A172 (cell line): ENCODE measurements around the gene GPN3. TPM values are rescaled to one million over a fixed set of nuclear protein-coding genes. Genes with fewer than 3 reads are reported as not detected.
"Not testable (repeated sequence)": the region's sequence is repeated elsewhere in the genome, so short reads cannot be mapped to it uniquely, and the experiment has no call there.

Source experiments
- DNase-seq: peaks from one replicate; pipeline ENCODE4 v3.0.0-alpha.2; 2015; ENCODE audit warnings: low spot score
- total RNA-seq: library from RNA; depleted of rRNA; stranded (reverse); fragments of >200 nt; shearing (Covaris generic); gene quantifications from 2 replicates; pipeline ENCODE4 v1.2.3, GENCODE V29; 2014; rRNA removed

GPN3 gene
- 47.8 and 58.1 TPM in 2 replicates for total RNA-seq

DNA sequence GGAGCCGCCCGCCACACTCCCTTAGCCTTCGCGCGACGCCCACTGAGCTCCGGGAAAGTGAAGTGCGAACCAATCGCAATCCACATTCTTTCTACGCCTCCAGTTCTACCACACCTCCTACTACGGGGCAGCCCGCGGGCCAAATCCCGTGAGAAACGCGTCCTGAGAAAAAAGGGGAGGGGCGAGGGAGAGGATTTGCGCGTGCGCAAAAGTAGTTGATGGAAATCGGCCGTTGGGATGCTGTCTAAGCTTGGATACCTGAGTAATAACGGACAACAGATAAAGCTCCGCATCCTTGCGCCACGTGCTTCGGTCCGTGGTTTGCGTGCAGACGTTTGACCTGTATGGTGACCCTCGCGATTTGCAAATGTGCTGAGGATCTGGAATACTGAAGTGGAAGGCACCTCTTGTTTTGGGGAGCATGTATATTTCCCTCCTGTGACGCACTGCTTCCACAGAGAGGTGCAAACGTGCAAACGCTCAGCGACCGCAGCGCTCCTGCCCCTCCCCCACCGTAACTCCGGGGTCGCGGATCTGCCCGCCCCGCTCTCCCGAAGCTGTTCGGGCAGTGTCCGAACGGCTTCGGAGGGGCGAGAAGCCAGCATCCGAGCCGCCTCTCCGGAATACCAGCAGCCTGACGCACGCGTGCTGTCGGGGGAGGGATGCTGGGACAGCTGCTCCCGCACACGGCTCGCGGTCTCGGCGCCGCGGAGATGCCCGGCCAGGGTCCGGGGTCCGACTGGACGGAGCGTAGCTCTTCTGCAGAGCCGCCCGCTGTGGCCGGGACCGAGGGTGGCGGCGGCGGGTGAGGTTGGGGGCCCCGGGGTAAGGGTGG lies at the start of gene GPN3, which contains the start of gene FAM216A:
Gene GPN3 (minus strand): TSS at position 44 of the 835 bp plus-strand sequence. CDS start 54 bp downstream, outside the sequence.
Gene FAM216A (plus strand): TSS at position 632 of the 835 bp plus-strand sequence. CDS start 31 bp downstream, at position 663.
- peak; percentile 97 for DNase-seq

DNA sequence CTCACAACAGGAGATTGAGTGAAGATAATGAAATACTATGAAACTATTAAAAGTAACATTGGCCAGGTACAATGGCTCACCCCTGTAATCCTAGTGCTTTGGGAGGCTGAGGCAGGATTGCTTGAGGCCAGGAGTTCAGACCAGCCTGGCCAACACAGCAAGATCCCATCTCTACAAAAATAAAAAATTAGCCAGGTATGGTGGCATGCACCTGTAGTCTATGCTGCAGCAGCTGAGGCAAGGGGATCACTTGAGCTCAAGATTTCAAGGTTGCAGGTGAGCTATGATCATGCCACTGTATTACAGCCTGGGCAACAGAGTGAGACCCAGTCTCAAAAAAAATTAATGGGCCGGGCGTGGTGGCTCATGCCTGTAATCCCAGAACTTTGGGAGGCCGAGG lies 48.9 kb upstream of the GPN3 start:
- DNase-seq = no peak

DNA sequence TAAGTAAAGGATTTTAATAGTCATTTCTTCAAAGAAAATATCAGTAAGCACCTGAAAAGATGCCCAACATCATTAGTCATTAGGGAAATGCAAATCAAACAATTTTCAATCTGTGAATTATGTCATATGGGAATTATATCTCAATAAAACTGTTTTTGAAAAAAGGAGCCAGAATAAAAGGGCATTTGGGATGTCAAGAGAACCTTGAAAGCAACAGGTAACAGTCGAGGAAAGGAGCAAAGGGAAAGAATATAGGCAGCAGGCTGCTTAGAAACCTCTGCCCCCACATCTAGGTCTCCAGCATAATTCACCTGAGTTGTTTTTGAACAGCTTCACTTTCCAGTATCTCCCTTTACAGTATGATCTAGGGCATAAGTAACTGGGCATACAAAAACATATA lies 46.3 kb upstream of the GPN3 start:
- DNase-seq = no peak

DNA sequence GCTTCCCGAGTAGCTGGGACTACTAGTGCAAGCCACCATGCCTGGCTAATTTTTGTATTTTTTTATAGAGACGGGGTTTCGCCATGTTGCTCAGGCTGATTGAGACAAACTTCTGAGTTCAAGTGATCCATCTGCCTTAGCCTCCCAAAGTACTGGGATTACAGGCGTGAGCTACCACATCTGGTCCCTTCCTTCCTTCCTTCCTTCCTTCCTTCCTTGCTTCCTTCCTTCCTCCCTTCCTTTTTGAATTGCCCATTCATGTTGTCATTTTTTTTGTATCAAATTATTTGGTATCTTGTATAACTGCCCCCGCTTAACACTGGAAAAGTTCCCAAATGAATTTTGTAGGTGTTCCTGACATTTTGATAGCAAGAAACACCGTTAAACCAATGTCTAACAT lies 45.8 kb upstream of the GPN3 start:
- no peak for DNase-seq

DNA sequence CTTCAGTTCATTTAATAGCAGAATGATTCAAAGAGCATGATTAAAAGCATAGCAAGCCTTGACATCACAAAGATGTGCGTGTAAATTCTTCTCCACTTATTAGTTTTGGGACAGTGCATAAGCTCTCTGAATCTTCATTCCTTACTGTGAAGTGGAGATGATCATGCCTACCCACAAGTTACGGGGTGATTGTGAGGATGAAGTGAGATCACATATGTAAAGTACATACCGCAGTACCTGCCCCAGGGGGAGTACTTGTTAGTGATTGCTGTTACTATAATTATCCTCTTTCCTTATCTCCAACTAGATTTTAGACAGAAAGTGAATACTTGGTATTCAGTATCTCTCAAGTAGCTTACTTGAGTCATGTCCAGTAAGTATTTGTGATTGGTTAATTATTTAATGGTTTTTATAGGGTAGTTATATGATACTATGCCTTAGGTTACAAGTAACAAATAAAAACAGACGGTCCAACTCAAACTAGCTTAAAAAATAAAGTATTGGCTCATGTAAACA lies 40.1 kb upstream of the GPN3 start:
- no peak for DNase-seq

DNA sequence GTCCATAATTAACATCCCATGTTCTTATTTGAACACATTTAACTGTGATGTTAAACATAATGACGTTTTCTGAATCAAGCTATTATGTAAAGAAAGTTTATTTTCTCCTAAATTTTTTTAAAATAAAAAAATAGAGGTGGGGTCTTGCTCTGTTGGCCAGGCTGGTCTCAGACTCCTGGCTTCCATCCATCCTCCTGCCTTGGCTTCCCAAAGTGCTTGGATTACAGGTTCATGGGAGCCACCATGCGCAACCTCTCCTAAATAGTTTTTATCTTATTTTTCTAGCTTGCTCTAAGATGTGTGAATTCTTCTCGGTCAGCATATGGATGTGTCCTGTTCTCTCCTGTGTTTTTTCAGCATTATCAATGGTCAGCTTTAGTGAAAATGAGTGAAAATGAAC lies 37.3 kb upstream of the GPN3 start:
- DNase-seq = no peak

DNA sequence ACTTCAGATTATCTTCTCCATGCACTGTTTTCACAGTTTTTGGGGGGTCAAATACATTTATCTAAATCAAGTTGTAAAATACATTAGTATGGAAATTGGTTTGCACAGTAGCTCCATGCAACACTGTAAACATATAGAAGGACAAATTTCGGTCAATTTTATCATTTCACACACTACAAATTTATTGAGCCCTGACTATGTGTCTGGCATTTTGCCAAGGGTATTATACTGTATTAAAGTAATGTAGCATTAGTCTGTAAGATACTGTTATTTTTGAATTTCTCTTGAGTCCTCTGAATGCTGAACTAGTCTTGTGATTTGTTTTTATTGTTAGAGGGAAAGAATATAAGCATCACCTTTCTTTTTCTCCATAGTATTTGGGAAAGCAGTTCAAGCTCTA lies 35.4 kb upstream of the GPN3 start:
- no peak for DNase-seq

DNA sequence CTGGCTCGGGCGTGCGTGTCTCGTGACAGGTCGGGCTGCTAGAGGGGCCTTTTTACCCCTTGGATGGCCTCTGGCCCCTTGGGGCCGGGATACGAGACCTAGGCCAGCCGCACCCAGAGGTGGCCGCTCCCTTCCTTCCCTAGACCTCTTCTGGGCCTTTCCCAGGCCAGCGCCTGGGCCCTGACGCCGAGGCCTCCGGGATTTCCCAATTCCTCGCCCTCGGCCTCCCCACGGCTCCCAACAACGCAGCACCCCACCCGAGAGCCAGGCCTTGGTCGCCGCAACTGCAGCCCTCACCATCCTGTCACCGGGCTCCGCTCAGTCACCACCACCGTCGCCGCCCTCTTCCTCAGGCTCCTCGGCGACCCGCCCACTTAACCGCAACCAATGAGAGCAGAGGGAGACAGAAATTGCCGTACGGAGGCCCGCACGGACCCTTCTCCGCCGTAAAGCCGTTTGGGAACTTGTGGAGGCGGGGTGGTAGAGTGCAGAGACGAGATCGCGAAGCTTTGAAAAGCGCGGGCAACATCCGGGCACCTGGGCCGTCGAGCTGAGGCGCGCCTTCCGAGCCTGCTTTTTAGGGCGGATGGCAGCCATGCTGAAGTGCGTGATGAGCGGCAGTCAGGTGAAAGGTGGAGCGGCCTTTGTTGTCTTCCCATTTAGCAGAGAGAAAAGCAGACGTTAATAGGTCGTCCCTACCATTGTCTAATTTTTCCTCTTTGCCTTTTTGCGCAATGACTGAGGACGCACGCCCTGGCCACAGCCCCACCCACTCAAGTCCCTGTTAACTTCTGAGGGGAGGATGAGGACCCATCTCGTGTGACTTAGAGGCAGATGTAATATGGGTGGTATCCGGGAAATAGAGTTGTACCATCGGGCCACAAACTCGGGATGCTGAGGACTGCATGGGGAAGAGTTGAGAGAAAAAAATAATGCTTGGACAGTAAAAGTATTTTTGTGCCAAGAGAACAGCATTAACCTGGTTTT lies 34.0 kb upstream of the GPN3 start, which contains the start of the genes RAD9B and VPS29:
Gene RAD9B (plus strand): TSS at position 580 of the 987 bp plus-strand sequence. CDS start 7 bp downstream, at position 587.
Gene VPS29 (minus strand): TSS at position 360 of the 987 bp plus-strand sequence. CDS start 60 bp downstream, at position 300.
- peak; percentile 96 for DNase-seq

DNA sequence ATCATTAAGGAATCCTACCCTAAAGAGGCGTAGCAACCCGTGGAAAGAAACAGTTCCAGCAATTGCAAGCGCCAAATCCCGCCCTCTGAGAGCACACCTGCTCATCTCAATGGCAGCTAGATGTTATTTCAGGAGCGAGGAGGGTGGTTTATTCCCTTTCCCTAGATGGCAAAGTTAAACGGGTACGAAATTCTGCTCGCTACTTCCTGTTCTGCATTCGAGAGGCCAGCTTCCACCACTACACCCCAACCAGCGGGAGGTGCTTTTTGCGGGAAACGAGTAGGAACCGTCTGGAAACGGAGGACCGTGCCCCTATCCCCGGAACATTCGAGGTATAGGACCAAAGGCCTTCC lies 33.3 kb upstream of the GPN3 start:
- DNase-seq = peak; percentile 53

DNA sequence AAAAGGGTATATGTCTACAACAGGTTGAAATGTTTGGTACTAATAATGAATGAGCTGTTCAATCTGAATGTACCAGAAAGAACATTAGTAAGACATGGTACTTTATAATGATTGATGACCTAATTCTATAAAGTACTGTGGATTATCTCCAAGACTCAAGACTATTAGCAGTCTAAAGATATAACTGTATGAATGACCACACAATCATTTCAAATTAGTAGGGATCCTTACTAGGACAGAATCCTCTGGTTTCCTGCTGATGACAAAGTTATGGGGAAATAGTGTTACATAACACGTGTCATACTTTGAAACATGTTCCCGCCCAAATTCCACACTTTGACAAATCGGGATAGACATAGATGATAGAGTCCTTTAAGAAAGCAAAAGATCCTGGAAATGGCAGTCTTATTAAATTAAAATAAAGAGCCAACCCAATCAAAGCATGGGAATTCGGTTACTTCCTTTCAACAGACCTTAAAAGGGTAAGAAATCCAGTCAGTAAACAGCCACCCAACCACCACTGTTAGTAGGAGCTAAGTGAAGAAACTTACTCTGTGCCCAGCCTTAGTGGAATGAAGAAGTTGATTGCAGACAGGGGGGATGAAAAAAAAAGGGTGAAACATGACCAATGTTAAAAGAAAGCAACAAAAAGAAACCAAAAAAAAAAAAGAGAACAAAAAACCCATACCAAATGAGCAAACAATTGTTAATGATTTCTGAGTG lies 31.1 kb upstream of the GPN3 start:
- peak; percentile 31 for DNase-seq

DNA sequence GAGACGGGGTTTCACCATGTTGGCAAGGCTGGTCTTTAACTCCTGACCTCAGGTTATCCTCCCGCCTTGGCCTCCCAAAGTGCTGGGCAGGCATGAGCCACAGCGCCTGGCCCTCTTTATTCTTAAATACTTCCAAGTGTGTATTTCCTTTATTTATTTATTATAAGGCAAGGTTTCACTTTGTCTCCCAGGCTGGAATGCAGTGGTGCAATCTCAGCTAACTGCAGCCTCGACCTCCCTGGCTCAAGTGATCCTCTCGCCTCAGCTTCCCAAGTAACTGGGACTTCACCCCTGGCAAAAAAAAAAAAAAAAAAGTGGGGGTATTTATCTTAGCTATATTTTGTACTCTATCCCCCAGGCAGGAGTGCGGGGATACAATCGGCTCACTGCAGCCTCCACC lies 7.4 kb upstream of the GPN3 start:
- DNase-seq = no peak

DNA sequence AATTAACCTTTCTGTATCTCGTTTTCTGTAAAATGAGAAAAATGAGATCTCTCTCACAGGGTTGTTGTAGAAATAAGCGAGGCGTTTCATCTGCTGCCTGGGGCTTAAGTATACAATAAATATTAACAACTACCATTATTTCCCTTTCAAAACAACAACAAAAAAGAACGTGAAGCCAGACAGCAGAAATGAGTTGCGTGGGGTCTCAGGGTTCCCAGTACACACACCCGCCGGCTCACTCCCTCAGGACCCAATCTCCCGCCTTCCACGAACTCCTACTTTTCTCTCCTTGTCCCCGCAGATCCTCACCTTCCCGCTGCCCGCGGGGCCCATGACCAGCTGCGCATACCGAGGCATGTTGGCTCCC lies 227 bp downstream of the GPN3 start:
- no peak for DNase-seq

DNA sequence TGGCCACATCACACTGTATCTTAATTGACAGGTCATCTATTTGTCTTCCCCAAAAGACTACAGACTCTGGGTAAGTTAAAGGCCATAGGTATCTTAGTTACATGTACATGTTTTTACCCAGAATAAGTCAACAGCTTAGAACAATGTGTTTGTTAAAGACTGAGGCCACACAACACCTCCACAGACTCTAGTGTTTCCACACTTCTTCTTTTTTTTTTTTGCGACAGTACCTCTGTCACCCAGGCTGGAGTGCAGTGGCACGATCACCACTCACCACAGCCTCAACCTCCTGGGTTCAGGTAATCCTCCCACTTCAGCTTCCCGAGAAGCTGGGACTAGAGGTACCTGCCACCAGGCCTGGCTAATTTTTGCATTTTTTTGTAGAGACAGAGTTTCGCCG lies 1.3 kb downstream of the GPN3 start:
- DNase-seq = no peak

DNA sequence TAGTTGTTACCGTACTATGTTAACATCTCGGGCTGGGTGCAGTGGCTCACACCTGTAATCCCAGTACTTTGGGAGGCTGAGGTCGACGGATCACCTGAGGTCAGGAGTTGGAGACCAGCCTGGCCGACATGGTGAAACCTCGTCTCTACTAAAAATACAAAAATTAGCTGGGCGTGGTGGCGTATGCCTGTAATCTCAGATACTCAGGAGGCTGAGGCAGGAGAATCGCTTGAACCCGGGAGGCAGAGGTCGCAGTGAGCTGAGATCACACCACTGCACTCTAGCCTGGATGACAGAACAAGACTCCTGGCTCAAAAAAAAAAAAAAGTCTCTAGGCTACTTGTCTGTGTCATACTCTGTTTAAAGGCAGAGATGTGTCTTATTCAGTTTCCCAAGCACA lies 2.3 kb downstream of the GPN3 start:
- DNase-seq = not testable (repeated sequence)

DNA sequence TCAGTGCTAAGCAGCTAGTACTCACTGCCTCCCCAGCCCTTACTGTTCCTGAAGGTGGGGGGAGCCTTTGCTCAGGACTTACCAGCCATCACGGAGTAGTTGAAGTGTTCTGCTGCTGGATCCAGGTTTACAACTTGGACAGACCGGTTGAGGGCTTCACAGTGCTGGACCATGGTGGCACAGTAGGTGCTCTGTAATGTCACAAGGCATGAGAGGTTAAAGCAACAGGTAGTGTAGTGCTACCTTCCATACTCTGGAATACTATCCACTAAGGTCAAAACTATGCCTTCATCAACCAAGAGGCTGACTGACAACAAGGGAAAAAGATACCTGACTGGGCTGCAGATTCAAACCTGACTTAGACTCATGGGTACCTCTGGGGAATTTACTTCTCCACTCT lies 3.0 kb downstream of the GPN3 start:
- no peak for DNase-seq

DNA sequence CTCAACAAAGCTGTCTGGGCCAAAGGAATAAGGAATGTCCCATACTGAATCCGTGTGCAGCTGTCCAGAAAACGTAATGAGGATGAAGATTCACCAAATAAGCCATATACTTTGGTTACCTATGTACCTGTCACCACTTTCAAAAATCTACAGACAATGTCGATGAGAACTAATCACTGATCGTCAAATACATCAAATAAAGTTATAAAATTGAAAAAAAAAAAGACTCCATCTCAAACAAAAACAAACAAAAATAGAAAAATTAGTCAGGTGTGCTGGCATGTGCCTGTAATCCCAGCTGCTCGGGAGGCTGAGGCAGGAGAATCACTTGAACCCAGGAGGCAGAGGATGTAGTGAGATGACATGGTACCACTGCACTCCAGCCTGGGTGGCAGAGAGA lies 6.9 kb downstream of the GPN3 start:
- DNase-seq = not testable (repeated sequence)

DNA sequence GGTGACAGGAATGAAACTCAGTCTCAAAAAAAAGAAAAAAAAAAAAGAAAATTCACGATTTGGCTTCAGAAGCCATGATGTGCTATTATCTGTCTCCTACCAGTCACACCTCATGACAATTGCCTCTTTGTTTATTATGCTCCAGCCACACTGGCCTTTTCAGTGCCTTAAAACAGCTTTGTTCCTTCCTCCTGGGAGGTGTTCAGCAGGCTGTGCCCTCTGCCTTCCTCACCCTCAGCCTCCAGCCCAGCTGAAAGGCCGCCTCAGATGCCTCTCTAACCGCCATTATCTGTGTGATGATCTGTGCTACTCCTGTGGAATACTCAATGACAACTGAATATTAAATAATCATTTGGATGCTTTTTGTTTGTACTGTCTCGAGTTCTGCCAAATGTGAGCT lies 9.3 kb downstream of the GPN3 start:
- DNase-seq = no peak

DNA sequence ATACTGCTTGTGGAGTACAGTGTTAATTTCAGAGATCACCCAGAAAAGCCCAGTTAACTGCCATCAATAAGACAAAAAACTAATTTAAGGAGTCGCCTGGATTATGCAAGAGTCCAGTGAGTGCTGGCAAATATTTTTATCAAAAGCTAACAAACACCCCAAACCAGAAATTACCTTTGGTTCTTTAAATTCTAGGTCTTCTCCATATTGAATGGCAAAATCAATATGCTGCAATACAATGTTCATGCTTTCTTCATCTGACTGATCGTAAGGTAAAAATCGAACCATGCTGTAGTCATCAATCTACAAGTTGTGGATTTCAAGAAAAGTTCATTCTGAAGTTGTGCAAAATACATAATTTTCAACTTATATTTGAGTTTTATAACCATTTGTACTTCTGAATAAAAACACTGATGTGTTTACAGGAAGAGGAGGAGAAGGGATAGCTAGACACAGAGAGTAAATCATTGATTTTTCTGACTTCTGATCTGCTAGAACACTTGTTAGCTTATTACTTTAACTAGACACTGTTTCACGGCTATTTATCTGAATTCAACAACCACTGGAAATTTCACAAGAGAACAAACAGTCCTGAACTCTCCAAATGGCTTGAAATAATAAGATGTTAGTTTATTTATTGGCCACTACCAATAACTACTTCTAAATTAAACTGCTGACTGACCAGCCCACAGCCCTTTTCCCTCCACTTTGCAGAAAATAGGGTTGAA lies 14.3 kb downstream of the GPN3 start:
- no peak for DNase-seq

DNA sequence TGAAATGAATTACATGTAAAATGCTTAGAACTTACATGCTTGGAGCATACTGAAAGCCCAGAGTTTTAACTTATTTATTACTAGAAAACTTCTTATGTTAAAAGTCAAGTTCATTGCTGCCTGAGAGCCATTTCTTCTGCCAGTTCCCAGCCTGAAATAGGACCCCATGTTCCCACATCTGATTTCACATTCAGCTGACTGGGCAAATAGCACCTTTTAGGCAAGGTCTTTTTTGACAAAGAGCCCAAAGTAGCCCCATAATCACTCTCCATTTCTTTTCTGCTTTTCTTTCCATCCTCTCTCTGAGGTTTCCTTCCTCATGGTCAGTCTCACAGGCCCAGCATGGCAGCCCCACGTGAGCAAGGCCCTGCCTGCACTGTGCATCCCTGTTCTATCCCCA lies 16.8 kb downstream of the GPN3 start:
- no peak for DNase-seq

DNA sequence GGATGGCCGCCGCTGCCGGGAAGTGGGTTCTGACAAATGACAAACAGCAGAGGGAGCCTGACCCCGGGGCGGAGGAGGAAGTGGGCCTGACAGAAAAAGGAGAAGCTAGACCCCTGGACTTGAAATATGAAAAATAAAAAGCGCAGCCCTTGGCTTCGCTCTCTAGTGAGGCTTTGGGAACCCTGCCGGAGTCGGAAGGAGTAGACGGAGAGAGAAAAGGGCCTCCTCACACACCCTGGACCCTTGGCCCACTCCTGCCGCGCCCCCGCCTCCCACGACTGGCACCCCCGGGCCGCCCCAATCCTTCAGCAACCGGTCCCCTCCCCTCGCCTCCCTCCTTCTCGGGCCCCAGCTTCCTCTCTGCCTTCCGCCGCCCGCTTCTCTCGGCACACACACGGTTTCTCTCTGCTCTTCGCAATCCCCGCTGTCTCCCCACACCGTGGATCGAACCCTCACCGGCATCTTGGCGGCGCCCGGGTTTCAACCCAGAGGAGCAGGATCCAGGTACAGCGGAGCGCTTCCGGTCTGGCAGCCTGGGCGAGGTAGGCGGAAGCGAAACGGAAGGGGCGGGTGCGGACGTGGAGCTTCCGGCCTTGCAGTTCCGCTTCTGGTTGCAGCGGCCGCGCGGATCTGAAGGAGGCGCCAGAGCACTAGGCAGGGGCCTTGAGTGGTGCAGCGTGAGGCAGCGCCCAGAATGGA lies 18.1 kb downstream of the GPN3 start, which contains the start of gene ARPC3:
Gene ARPC3 (minus strand): TSS at position 539 of the 699 bp plus-strand sequence. CDS start 77 bp downstream, at position 462.
- peak; percentile 92 for DNase-seq
